ENCODE measurements around the gene EVI5L. TPM values are rescaled to one million over a fixed set of nuclear protein-coding genes. Genes with fewer than 3 reads are reported as not detected.
"Not testable (repeated sequence)": the region's sequence is repeated elsewhere in the genome, so short reads cannot be mapped to it uniquely, and the experiment has no call there.

Gene EVI5L
- polyA plus RNA-seq, 1 donor from 2014 or later = 50.6 TPM

DNA sequence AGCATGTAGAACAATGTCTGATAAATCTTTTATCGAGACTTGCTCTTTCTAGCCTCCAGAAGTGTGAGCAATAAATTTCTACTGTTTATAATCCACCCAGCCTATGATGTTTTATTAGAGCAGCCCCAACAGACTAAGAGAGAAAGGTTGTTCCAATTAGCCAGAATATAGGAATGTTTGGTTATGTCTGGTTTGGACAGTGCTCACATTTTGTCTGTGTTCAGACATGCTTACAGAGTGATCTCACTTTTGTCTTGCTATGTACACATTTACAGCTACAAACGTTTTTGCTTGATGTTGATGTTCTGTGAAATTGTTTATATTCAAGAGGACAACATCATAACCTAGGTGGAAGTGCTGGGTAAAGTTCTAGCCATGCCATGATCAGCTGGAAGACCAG lies 18.0 kb upstream of the EVI5L start:
- H4K20me1 ChIP-seq (ENCODE audit: insufficient read depth) = no peaks in the 10 kb centered on the region
- no peak overlapping the region for H3K9ac ChIP-seq (ENCODE audit: low read length)
- no peaks in the 10 kb centered on the region for H3K27me3 ChIP-seq (ENCODE audit: insufficient read depth, low read depth, low read length)
- H3K9me3 ChIP-seq (ENCODE audit: low read length) = no peaks in the 10 kb centered on the region
- H3K79me2 ChIP-seq (replicated peaks; ENCODE audit: insufficient read depth, low read length) = no peaks in the 10 kb centered on the region
- H3K36me3 ChIP-seq (ENCODE audit: insufficient read depth, low read length) = no peaks in the 10 kb centered on the region
- no peak overlapping the region for H2AFZ ChIP-seq (ENCODE audit: low read depth, low read length)
- no peak overlapping the region for H3K4me2 ChIP-seq (ENCODE audit: low read length)
- H3K27ac ChIP-seq (ENCODE audit: low read length) = no peak overlapping the region
- H3K9me2 ChIP-seq (ENCODE audit: insufficient read depth, low read length) = no peaks in the 10 kb centered on the region
- TF ChIP-seq EP300 (conservative IDR thresholded peaks at IDR 0.05; ENCODE audit: poor library complexity, severe bottlenecking) (no peak), RAD21 (conservative IDR thresholded peaks at IDR 0.05) (no peak), TAF1 (IDR thresholded peaks at IDR 0.05; ENCODE audit: low read depth) (no peak), SMC3 (conservative IDR thresholded peaks at IDR 0.05; ENCODE audit: poor library complexity) (no peak), MXI1 (conservative IDR thresholded peaks at IDR 0.05; ENCODE audit: poor library complexity, severe bottlenecking) (no peak), POLR2AphosphoS5 (IDR thresholded peaks at IDR 0.05) (no peak), EZH2 (IDR thresholded peaks at IDR 0.05; ENCODE audit: borderline replicate concordance, insufficient read depth, low read length, poor library complexity, severe bottlenecking) (no peak)
- TF ChIP-seq, protein P1, sequence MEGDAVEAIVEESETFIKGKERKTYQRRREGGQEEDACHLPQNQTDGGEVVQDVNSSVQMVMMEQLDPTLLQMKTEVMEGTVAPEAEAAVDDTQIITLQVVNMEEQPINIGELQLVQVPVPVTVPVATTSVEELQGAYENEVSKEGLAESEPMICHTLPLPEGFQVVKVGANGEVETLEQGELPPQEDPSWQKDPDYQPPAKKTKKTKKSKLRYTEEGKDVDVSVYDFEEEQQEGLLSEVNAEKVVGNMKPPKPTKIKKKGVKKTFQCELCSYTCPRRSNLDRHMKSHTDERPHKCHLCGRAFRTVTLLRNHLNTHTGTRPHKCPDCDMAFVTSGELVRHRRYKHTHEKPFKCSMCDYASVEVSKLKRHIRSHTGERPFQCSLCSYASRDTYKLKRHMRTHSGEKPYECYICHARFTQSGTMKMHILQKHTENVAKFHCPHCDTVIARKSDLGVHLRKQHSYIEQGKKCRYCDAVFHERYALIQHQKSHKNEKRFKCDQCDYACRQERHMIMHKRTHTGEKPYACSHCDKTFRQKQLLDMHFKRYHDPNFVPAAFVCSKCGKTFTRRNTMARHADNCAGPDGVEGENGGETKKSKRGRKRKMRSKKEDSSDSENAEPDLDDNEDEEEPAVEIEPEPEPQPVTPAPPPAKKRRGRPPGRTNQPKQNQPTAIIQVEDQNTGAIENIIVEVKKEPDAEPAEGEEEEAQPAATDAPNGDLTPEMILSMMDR (IDR thresholded peaks at IDR 0.05; ENCODE audit: poor library complexity, severe bottlenecking) = no peak
- TF ChIP-seq, protein P2, sequence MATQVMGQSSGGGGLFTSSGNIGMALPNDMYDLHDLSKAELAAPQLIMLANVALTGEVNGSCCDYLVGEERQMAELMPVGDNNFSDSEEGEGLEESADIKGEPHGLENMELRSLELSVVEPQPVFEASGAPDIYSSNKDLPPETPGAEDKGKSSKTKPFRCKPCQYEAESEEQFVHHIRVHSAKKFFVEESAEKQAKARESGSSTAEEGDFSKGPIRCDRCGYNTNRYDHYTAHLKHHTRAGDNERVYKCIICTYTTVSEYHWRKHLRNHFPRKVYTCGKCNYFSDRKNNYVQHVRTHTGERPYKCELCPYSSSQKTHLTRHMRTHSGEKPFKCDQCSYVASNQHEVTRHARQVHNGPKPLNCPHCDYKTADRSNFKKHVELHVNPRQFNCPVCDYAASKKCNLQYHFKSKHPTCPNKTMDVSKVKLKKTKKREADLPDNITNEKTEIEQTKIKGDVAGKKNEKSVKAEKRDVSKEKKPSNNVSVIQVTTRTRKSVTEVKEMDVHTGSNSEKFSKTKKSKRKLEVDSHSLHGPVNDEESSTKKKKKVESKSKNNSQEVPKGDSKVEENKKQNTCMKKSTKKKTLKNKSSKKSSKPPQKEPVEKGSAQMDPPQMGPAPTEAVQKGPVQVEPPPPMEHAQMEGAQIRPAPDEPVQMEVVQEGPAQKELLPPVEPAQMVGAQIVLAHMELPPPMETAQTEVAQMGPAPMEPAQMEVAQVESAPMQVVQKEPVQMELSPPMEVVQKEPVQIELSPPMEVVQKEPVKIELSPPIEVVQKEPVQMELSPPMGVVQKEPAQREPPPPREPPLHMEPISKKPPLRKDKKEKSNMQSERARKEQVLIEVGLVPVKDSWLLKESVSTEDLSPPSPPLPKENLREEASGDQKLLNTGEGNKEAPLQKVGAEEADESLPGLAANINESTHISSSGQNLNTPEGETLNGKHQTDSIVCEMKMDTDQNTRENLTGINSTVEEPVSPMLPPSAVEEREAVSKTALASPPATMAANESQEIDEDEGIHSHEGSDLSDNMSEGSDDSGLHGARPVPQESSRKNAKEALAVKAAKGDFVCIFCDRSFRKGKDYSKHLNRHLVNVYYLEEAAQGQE (IDR thresholded peaks at IDR 0.05; ENCODE audit: borderline replicate concordance) = no peak
- no peaks in the 10 kb centered on the region for H3F3A ChIP-seq (ENCODE audit: insufficient read depth, low read length, poor library complexity, severe bottlenecking)
- no peak overlapping the region for H3K4me3 ChIP-seq (ENCODE audit: low read length)

DNA sequence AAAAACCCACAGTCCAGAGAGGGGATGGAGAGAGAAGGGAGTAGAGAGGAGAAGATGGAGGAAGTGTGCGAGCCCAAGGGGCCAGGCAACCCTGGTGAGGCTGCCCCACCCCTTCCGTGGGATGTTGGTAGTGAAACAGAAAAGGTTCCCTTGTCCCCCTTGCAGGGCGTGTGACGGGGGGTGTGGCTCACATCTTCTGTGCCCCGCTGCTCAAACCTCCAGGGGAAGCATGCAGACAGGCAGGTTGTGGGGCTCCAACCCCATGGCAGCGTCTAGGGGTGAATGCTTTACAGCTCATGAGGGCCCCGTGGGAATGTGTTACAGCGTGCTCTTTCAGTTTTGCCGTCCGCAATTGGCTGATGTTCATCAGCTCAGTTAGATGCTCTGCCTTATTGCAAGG lies 14.7 kb upstream of the EVI5L start:
- Histone ChIP-seq H3K4me3 (ENCODE audit: low read length) (no peak overlapping the region), H4K20me1 (ENCODE audit: insufficient read depth) (no peaks in the 10 kb centered on the region), H3K9me3 (ENCODE audit: low read length) (no peaks in the 10 kb centered on the region), H3K9ac (ENCODE audit: low read length) (no peak overlapping the region), H3K9me2 (ENCODE audit: insufficient read depth, low read length) (no peaks in the 10 kb centered on the region), H3K27me3 (ENCODE audit: insufficient read depth, low read depth, low read length) (no peaks in the 10 kb centered on the region), H3K27ac (ENCODE audit: low read length) (no peak overlapping the region), H2AFZ (ENCODE audit: low read depth, low read length) (no peak overlapping the region), H3F3A (ENCODE audit: insufficient read depth, low read length, poor library complexity, severe bottlenecking) (no peaks in the 10 kb centered on the region), H3K36me3 (ENCODE audit: insufficient read depth, low read length) (no peaks in the 10 kb centered on the region), H3K79me2 (replicated peaks; ENCODE audit: insufficient read depth, low read length) (no peaks in the 10 kb centered on the region), H3K4me2 (ENCODE audit: low read length) (no peak overlapping the region)
- no peak for TF ChIP-seq RAD21 (conservative IDR thresholded peaks at IDR 0.05)
- no peak for TF ChIP-seq TAF1 (IDR thresholded peaks at IDR 0.05; ENCODE audit: low read depth)
- TF ChIP-seq MXI1 (conservative IDR thresholded peaks at IDR 0.05; ENCODE audit: poor library complexity, severe bottlenecking) = no peak
- TF ChIP-seq EZH2 (IDR thresholded peaks at IDR 0.05; ENCODE audit: borderline replicate concordance, insufficient read depth, low read length, poor library complexity, severe bottlenecking) = no peak
- no peak for TF ChIP-seq POLR2AphosphoS5 (IDR thresholded peaks at IDR 0.05)
- TF ChIP-seq SMC3 (conservative IDR thresholded peaks at IDR 0.05; ENCODE audit: poor library complexity) = no peak
- TF ChIP-seq, protein P1 (IDR thresholded peaks at IDR 0.05; ENCODE audit: poor library complexity, severe bottlenecking) = no peak
- no peak for TF ChIP-seq EP300 (conservative IDR thresholded peaks at IDR 0.05; ENCODE audit: poor library complexity, severe bottlenecking)
- TF ChIP-seq, protein P2 (IDR thresholded peaks at IDR 0.05; ENCODE audit: borderline replicate concordance) = no peak

DNA sequence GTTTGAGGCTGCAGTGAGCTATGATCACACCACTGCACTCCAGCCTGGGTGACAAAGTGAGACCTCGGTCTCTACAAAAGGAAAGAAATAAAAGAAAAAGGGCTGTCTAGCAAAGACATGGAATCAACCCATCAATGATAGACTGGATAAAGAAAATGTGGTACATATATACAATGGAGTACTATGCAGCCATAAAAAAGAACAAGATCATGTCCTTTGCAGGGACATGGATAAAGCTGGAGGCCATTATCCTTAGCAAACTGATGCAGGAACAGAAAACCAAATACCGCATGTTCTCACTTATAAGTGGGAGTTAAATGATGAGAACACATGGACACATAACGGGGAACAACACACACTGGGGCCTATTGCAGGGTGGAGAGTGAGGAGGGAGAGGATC lies 14.0 kb upstream of the EVI5L start:
- H3K9ac ChIP-seq (ENCODE audit: low read length); H3K27ac ChIP-seq (ENCODE audit: low read length); H3F3A ChIP-seq (ENCODE audit: insufficient read depth, low read length, poor library complexity, severe bottlenecking); H3K9me2 ChIP-seq (ENCODE audit: insufficient read depth, low read length); H3K36me3 ChIP-seq (ENCODE audit: insufficient read depth, low read length); H4K20me1 ChIP-seq (ENCODE audit: insufficient read depth); H3K9me3 ChIP-seq (ENCODE audit: low read length); H3K4me3 ChIP-seq (ENCODE audit: low read length); H3K79me2 ChIP-seq (replicated peaks; ENCODE audit: insufficient read depth, low read length); H3K4me2 ChIP-seq (ENCODE audit: low read length); H2AFZ ChIP-seq (ENCODE audit: low read depth, low read length); H3K27me3 ChIP-seq (ENCODE audit: insufficient read depth, low read depth, low read length): not testable (repeated sequence)
